ENCODE data around the gene SYNE3. TPM values are rescaled to one million over a fixed set of nuclear protein-coding genes. Genes with fewer than 3 reads are reported as not detected.

Gene SYNE3
- total and polyA plus RNA-seq, 10 of the 15 experiments (the other 5 are each of a cell fraction or from before 2014, with no cell fraction given) = 1.4 to 44.1 (median 13.4) TPM

DNA sequence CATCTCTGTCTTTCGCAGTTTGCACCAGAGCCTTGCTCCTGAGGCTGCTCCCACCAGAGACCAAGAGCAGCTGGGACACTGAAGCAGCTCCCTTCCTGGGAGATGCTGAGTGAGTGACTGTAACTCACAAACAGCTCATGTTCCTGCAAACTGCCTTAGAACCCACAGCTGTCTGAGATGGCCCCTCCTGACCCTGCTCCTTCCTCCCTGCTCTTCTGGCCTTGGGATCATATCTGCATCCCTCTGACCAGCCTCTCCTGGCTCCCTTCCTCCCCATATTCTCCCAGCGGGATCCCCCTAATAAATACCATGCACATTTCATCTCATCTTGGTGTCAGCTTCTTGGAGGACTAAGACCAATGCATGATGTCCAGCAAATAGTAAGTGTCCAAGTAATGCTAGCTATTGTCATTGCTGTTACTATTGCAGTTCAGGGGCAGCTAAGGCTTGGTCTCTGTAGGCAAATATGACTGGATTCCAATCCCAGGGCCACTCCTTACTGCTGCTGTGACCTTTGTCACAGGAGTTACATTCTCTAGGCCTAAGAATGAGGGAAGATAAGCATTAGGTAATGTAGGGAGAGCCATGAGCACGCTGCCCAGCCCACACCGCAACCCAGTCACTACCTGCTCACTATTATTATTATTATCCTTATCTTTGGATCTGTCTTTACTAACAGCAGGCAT is 47.9 kb downstream of the SYNE3 start:
- POLR2A ChIA-PET = interaction anchor here (0.7 kb wide), 1 partner anchor 11 kb away, joined by 4 read pairs; no protein-coding TSS in a partner anchor
- Histone ChIP-seq H3K9ac (ENCODE audit: control insufficient read depth, insufficient read depth, low read length) (no peak overlapping the region), H4K20me1 (ENCODE audit: control insufficient read depth, insufficient read depth) (no peaks in the 10 kb centered on the region), H3K4me3 (no peak overlapping the region), H2AFZ (ENCODE audit: control insufficient read depth, low read depth, low read length) (no peak overlapping the region), H3K4me2 (ENCODE audit: control insufficient read depth, insufficient read depth) (no peak overlapping the region), H3K79me2 (ENCODE audit: control insufficient read depth, insufficient read depth, low read length) (no peaks in the 10 kb centered on the region; the same call in 1 of the 2 replicates), H3K9me3 (replicated peaks; ENCODE audit: control insufficient read depth, insufficient read depth, low read length) (no peaks in the 10 kb centered on the region), H3K27ac (ENCODE audit: control insufficient read depth, insufficient read depth) (no peak overlapping the region), H3K27me3 (replicated peaks in 1 of 2; ENCODE audit: control insufficient read depth in 2 of 2, insufficient read depth in 2 of 2, low read length in 1 of 2) (no peaks in the 10 kb centered on the region), H3K4me1 (ENCODE audit: control insufficient read depth, insufficient read depth, low read length) (peaks cover 11% of the 10 kb centered on the region), H3K36me3 (ENCODE audit: control insufficient read depth in 2 of 2, insufficient read depth in 2 of 2, low read length in 1 of 2) (peaks cover 39 to 41% of the 10 kb centered on the region in 2 experiments; a peak in 3 of 4 replicates)
- SMC1A ChIA-PET (ENCODE audit: uncharacterized antibody, unreplicated experiment) = interaction anchor here (0.9 to 1.2 kb wide), 3 partner anchors 26 to 59 kb away, joined by 3 read pairs; no protein-coding TSS in a partner anchor
- FAIRE-seq (no peak), DNase-seq (ENCODE audit: low read depth, low spot score) (no peak), ATAC-seq (no peak)
- no peak for TF ChIP-seq SMARCA5 (IDR thresholded peaks at IDR 0.05)
- TF ChIP-seq, protein P1, sequence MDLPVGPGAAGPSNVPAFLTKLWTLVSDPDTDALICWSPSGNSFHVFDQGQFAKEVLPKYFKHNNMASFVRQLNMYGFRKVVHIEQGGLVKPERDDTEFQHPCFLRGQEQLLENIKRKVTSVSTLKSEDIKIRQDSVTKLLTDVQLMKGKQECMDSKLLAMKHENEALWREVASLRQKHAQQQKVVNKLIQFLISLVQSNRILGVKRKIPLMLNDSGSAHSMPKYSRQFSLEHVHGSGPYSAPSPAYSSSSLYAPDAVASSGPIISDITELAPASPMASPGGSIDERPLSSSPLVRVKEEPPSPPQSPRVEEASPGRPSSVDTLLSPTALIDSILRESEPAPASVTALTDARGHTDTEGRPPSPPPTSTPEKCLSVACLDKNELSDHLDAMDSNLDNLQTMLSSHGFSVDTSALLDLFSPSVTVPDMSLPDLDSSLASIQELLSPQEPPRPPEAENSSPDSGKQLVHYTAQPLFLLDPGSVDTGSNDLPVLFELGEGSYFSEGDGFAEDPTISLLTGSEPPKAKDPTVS (IDR thresholded peaks at IDR 0.05; ENCODE audit: low read depth, low read length) = no peak
- no peak for TF ChIP-seq ZNF217 (IDR thresholded peaks at IDR 0.05)
- no peak for TF ChIP-seq NRF1 (conservative IDR thresholded peaks at IDR 0.05; ENCODE audit: low read depth, low read length)
- no peak for TF ChIP-seq BHLHE40 (IDR thresholded peaks at IDR 0.05; ENCODE audit: borderline replicate concordance in 1 of 2, low read depth in 2 of 2, low read length in 1 of 2)
- BruUV-seq (replicated peaks) = no TSS peak
- in situ Hi-C loops (cut with MboI) = no loop called here
- 100% methylated on average over 4 of the region's 4 CpGs for WGBS (ENCODE audit: insufficient coverage, insufficient replicate concordance, low lambda C conversion rate, missing lambda C conversion rate)
- intact Hi-C loops (cut with micrococcal nuclease; ENCODE audit: unreplicated experiment) = no loop called here
- RAD21 ChIA-PET (ENCODE audit: unreplicated experiment) = no interaction called here
- CTCF ChIA-PET = interaction anchor here (0.9 to 1.7 kb wide), 4 partner anchors 9 to 58 kb away, joined by 3 to 6 read pairs (median 4); no protein-coding TSS in a partner anchor

All from GM12878 (cell line).